HepG2 (cell line): Measurements from ENCODE around the gene CTNND1. TPM values are rescaled to one million over a fixed set of nuclear protein-coding genes. Genes with fewer than 3 reads are reported as not detected.
A peak's percentile ranks its signal among the peaks of the same experiment; 100 is the strongest.

Experiments used
- AHR ChIP-seq: IDR thresholded peaks from 2 replicates; pipeline ENCODE4 v1.6.1; 2018; ENCODE audit warnings: missing genetic modification reagents, missing compliant biosample characterization
- ELF1 ChIP-seq: sonication (generic); formaldehyde crosslinking; IDR thresholded peaks from 2 replicates; pipeline ENCODE4 v1.4.0; 2020; ENCODE audit warnings: missing genetic modification reagents
- ETV5 ChIP-seq: IDR thresholded peaks from 2 replicates; pipeline ENCODE4 v1.6.1; 2018; ENCODE audit warnings: missing biosample characterization, missing genetic modification reagents, inconsistent platforms, borderline replicate concordance
- PTBP1 ChIP-seq: fragments of 200-400 bp; formaldehyde crosslinking; IDR thresholded peaks from 2 replicates; pipeline ENCODE4 v1.6.1; 2018; ENCODE audit warnings: low read length, low read depth; ENCODE audit not compliant: poor library complexity, severe bottlenecking
- SAFB2 ChIP-seq: sonication (generic); formaldehyde crosslinking; IDR thresholded peaks from 2 replicates; pipeline ENCODE4 v1.5.1; 2020; ENCODE audit warnings: missing genetic modification reagents, low read depth, mild to moderate bottlenecking, borderline replicate concordance
- TARDBP ChIP-seq: sonication (generic); formaldehyde crosslinking; IDR thresholded peaks from 2 replicates; pipeline ENCODE4 v1.8.0; 2022; ENCODE audit warnings: mild to moderate bottlenecking, missing genetic modification reagents
- TBX2 ChIP-seq: sonication (generic); formaldehyde crosslinking; IDR thresholded peaks from 2 replicates; pipeline ENCODE4 v1.5.0; 2020; ENCODE audit warnings: missing genetic modification reagents, mild to moderate bottlenecking, borderline replicate concordance
- ZFX ChIP-seq: sonication (generic); formaldehyde crosslinking; IDR thresholded peaks from 2 replicates; pipeline ENCODE4 v1.4.0; 2020; ENCODE audit warnings: mild to moderate bottlenecking, low read depth, missing genetic modification reagents, moderate library complexity
- ZNF382 ChIP-seq: sonication (generic); formaldehyde crosslinking; IDR thresholded peaks from 2 replicates; pipeline ENCODE4 v1.5.0; 2020; ENCODE audit warnings: missing genetic modification reagents, mild to moderate bottlenecking, borderline replicate concordance
- ZNF549 ChIP-seq: sonication (generic); formaldehyde crosslinking; IDR thresholded peaks from 2 replicates; pipeline ENCODE4 v1.5.0; 2020; ENCODE audit warnings: missing genetic modification reagents
- ZNF839 ChIP-seq: sonication (generic); formaldehyde crosslinking; IDR thresholded peaks from 2 replicates; pipeline ENCODE4 v1.4.0; 2020; ENCODE audit warnings: missing genetic modification reagents, mild to moderate bottlenecking, borderline replicate concordance
- ZZZ3 ChIP-seq: sonication (generic); formaldehyde crosslinking; IDR thresholded peaks from 2 replicates; pipeline ENCODE4 v1.4.0; 2020; ENCODE audit warnings: missing genetic modification reagents, mild to moderate bottlenecking, borderline replicate concordance
- polyA plus RNA-seq, 8 experiments: library from polyadenylated mRNA; depleted of rRNA in 3 of 8; stranded (reverse) in 7 of 8; unstranded in 1 of 8; fragments of >200 nt; fragmentation: Illumina TruSeq in 4 of 8; extraction: Trizol in 4 of 8; gene quantifications; 2 replicates each; pipeline versions ENCODE4 v1.2.1 to v1.2.3, GENCODE V29; 2011 to 2016; ENCODE audit warnings: low read depth in 4 of 8, missing spikeins in 1 of 8, mixed read lengths in 1 of 8; ENCODE audit not compliant: insufficient read depth in 1 of 8
- total RNA-seq, 5 experiments: library from RNA; depleted of rRNA; stranded (reverse); fragments of >200 nt; fragmentation: Illumina TruSeq; extraction: Trizol; gene quantifications; 2 replicates each; pipeline ENCODE4 v1.2.3, GENCODE V29; 2016; ENCODE audit warnings: low read depth in 1 of 5
- TF ChIP-seq, protein P1 (sequence below): sonication (generic); formaldehyde crosslinking; IDR thresholded peaks from 2 replicates; pipeline ENCODE4 v1.4.0; 2020; ENCODE audit warnings: missing genetic modification reagents, mild to moderate bottlenecking, borderline replicate concordance
- TF ChIP-seq, protein P2 (sequence below): sonication (generic); formaldehyde crosslinking; conservative IDR thresholded peaks from 2 replicates; pipeline ENCODE4 v1.8.0; 2022; ENCODE audit warnings: mild to moderate bottlenecking, moderate library complexity, missing genetic modification reagents
- TF ChIP-seq, protein P3 (sequence below): sonication (generic); formaldehyde crosslinking; IDR thresholded peaks from 2 replicates; pipeline ENCODE4 v1.4.0; 2020; ENCODE audit warnings: mild to moderate bottlenecking, missing genetic modification reagents
- TF ChIP-seq, protein P4 (sequence below): sonication (generic); formaldehyde crosslinking; IDR thresholded peaks from 2 replicates; pipeline ENCODE4 v1.4.0; 2020; ENCODE audit warnings: low read depth, missing genetic modification reagents
- TF ChIP-seq, protein P5 (sequence below): sonication (generic); formaldehyde crosslinking; conservative IDR thresholded peaks from 2 replicates; pipeline ENCODE4 v1.4.0; 2020; ENCODE audit warnings: missing genetic modification reagents

The CTNND1 gene
- total and polyA plus RNA-seq, 2 of the 13 experiments (the other 11 are each of a cell fraction or from before 2014, with no cell fraction given): 117 to 128 TPM

DNA sequence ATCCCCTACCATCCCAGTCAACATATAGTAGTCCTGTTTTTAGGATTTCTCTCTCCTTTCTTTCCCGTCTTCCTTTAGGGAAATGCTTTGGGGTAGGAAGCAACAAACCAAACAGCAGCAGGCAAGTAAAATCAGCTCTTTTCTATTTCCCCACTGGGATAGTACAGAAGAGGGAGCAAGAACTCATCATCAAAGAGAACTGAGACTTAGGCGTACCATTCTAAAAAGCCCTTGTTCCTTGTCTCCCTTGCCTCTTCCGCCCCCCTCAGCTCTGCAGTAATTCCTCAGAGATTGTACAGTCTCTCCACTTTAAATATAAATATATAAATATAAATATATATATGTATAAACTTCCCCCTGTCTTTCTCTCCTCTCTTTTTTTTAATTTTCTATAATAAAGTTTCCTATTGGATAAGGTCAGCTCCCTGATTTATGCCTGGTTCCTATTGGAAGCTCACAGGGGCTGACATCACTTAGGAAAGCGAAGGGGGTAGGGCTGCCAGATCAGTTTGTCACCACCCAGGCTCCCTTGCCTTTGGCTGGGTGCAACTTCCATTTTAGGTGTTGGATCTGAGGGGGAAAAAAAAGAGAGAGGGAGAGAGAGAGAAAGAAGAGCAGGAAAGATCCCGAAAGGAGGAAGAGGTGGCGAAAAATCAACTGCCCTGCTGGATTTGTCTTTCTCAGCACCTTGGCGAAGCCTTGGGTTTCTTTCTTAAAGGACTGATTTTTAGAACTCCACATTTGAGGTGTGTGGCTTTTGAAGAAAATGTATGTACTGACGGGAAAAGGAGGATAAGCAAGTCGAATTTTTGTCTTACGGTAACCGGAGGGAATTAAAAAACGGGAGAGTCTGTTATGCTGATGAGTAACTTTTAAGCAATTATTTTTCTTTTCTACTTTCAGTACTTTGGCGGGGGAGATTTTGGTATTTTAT is at the start of gene CTNND1 (continued):
- TF ChIP-seq, protein P1, sequence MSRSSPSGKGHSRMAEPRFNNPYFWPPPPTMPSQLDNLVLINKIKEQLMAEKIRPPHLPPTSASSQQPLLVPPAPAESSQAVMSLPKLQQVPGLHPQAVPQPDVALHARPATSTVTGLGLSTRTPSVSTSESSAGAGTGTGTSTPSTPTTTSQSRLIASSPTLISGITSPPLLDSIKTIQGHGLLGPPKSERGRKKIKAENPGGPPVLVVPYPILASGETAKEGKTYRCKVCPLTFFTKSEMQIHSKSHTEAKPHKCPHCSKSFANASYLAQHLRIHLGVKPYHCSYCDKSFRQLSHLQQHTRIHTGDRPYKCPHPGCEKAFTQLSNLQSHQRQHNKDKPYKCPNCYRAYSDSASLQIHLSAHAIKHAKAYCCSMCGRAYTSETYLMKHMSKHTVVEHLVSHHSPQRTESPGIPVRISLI (CRISPR knock-in tag): peak; percentile 93
- TF ChIP-seq TBX2 (CRISPR knock-in tag) (peak; percentile 32; the same call in 1 of the 2 replicates), ELF1 (CRISPR knock-in tag) (no peak), SAFB2 (CRISPR knock-in tag) (no peak), ZNF549 (CRISPR knock-in tag) (no peak), ETV5 (CRISPR knock-in tag) (peak; percentile 7; the same call in 1 of the 2 replicates), PTBP1 (no peak), ZNF382 (no peak), AHR (CRISPR knock-in tag) (no peak), ZNF839 (CRISPR knock-in tag) (no peak), TARDBP (CRISPR knock-in tag) (peak; percentile 59; the same call in 1 of the 2 replicates), ZFX (CRISPR knock-in tag) (peak; percentile 32; the same call in 1 of the 2 replicates), ZZZ3 (CRISPR knock-in tag) (no peak)
- TF ChIP-seq, protein P2, sequence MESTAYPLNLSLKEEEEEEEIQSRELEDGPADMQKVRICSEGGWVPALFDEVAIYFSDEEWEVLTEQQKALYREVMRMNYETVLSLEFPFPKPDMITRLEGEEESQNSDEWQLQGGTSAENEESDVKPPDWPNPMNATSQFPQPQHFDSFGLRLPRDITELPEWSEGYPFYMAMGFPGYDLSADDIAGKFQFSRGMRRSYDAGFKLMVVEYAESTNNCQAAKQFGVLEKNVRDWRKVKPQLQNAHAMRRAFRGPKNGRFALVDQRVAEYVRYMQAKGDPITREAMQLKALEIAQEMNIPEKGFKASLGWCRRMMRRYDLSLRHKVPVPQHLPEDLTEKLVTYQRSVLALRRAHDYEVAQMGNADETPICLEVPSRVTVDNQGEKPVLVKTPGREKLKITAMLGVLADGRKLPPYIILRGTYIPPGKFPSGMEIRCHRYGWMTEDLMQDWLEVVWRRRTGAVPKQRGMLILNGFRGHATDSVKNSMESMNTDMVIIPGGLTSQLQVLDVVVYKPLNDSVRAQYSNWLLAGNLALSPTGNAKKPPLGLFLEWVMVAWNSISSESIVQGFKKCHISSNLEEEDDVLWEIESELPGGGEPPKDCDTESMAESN (CRISPR knock-in tag): no peak
- TF ChIP-seq, protein P3, sequence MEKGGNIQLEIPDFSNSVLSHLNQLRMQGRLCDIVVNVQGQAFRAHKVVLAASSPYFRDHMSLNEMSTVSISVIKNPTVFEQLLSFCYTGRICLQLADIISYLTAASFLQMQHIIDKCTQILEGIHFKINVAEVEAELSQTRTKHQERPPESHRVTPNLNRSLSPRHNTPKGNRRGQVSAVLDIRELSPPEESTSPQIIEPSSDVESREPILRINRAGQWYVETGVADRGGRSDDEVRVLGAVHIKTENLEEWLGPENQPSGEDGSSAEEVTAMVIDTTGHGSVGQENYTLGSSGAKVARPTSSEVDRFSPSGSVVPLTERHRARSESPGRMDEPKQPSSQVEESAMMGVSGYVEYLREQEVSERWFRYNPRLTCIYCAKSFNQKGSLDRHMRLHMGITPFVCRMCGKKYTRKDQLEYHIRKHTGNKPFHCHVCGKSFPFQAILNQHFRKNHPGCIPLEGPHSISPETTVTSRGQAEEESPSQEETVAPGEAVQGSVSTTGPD: no peak
- TF ChIP-seq, protein P4, sequence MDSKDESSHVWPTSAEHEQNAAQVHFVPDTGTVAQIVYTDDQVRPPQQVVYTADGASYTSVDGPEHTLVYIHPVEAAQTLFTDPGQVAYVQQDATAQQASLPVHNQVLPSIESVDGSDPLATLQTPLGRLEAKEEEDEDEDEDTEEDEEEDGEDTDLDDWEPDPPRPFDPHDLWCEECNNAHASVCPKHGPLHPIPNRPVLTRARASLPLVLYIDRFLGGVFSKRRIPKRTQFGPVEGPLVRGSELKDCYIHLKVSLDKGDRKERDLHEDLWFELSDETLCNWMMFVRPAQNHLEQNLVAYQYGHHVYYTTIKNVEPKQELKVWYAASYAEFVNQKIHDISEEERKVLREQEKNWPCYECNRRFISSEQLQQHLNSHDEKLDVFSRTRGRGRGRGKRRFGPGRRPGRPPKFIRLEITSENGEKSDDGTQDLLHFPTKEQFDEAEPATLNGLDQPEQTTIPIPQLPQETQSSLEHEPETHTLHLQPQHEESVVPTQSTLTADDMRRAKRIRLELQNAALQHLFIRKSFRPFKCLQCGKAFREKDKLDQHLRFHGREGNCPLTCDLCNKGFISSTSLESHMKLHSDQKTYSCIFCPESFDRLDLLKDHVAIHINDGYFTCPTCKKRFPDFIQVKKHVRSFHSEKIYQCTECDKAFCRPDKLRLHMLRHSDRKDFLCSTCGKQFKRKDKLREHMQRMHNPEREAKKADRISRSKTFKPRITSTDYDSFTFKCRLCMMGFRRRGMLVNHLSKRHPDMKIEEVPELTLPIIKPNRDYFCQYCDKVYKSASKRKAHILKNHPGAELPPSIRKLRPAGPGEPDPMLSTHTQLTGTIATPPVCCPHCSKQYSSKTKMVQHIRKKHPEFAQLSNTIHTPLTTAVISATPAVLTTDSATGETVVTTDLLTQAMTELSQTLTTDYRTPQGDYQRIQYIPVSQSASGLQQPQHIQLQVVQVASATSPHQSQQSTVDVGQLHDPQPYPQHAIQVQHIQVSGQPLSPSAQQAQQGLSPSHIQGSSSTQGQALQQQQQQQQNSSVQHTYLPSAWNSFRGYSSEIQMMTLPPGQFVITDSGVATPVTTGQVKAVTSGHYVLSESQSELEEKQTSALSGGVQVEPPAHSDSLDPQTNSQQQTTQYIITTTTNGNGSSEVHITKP (CRISPR knock-in tag): peak; percentile 76
- TF ChIP-seq, protein P5, sequence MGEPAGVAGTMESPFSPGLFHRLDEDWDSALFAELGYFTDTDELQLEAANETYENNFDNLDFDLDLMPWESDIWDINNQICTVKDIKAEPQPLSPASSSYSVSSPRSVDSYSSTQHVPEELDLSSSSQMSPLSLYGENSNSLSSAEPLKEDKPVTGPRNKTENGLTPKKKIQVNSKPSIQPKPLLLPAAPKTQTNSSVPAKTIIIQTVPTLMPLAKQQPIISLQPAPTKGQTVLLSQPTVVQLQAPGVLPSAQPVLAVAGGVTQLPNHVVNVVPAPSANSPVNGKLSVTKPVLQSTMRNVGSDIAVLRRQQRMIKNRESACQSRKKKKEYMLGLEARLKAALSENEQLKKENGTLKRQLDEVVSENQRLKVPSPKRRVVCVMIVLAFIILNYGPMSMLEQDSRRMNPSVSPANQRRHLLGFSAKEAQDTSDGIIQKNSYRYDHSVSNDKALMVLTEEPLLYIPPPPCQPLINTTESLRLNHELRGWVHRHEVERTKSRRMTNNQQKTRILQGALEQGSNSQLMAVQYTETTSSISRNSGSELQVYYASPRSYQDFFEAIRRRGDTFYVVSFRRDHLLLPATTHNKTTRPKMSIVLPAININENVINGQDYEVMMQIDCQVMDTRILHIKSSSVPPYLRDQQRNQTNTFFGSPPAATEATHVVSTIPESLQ (CRISPR knock-in tag): peak; percentile 68; the same call in 1 of the 2 replicates
